Ureter (tissue), 1 donor: ENCODE results near the gene NUP133. TPM values are rescaled to one million over a fixed set of nuclear protein-coding genes. Genes with fewer than 3 reads are reported as not detected.
"Not testable (repeated sequence)": the region's sequence is repeated elsewhere in the genome, so short reads cannot be mapped to it uniquely, and the experiment has no call there.

Experiments
- DNase-seq: peaks from one replicate; pipeline ENCODE4 v3.0.0-alpha.2; 2020; ENCODE audit warnings: low spot score
- total RNA-seq: library from RNA; stranded (reverse); gene quantifications from one replicate; pipeline ENCODE4 v1.2.4, GENCODE V29; 2023
- donor health status: DM: yes; HTN: yes; CAD: no.

The NUP133 gene
- total RNA-seq, 1 donor from 2014 or later: 39.7 TPM

GRCh38 chr1:229509576-229509975, 1.4 kb upstream of the NUP133 start:
- DNase-seq: no peak

GRCh38 chr1:229508823-229509337, 739 bp upstream of the NUP133 start:
- no peak for DNase-seq

- no peak for DNase-seq
These were observed 639 bp downstream of the NUP133 start for GRCh38 chr1:229507502-229507901.

- DNase-seq: no peak
These were observed 1.5 kb downstream of the NUP133 start for GRCh38 chr1:229506633-229507032.

GRCh38 chr1:229495782-229496181, 12.4 kb downstream of the NUP133 start:
- DNase-seq: no peak

- DNase-seq: no peak
These were observed 21.0 kb downstream of the NUP133 start for GRCh38 chr1:229487181-229487580.

GRCh38 chr1:229485318-229485717, 22.8 kb downstream of the NUP133 start:
- no peak for DNase-seq

GRCh38 chr1:229482511-229482910, 25.6 kb downstream of the NUP133 start:
- DNase-seq: no peak

- DNase-seq: no peak
These were observed 27.6 kb downstream of the NUP133 start for GRCh38 chr1:229480495-229480894.

GRCh38 chr1:229479660-229480399, 28.3 kb downstream of the NUP133 start:
- no peak for DNase-seq

- no peak for DNase-seq
These were observed 29.3 kb downstream of the NUP133 start for GRCh38 chr1:229478852-229479251.

- not testable (repeated sequence) for DNase-seq
These were observed 32.3 kb downstream of the NUP133 start for GRCh38 chr1:229475859-229476258.

GRCh38 chr1:229474509-229474908, 33.6 kb downstream of the NUP133 start:
- no peak for DNase-seq

- DNase-seq: no peak
These were observed 37.0 kb downstream of the NUP133 start for GRCh38 chr1:229471175-229471574.

- no peak for DNase-seq
These were observed 37.6 kb downstream of the NUP133 start for GRCh38 chr1:229470406-229471043.

GRCh38 chr1:229466887-229467286, 41.3 kb downstream of the NUP133 start:
- DNase-seq: no peak

- no peak for DNase-seq
These were observed 43.5 kb downstream of the NUP133 start for GRCh38 chr1:229464672-229465071.

- no peak for DNase-seq
These were observed 47.0 kb downstream of the NUP133 start for GRCh38 chr1:229461032-229461668.

GRCh38 chr1:229459815-229460214, 48.3 kb downstream of the NUP133 start:
- no peak for DNase-seq

- DNase-seq: no peak
These were observed 50.7 kb downstream of the NUP133 start for GRCh38 chr1:229457436-229457835.

- no peak for DNase-seq
These were observed 52.1 kb downstream of the NUP133 start for GRCh38 chr1:229456016-229456415.

- DNase-seq: no peak
These were observed 54.1 kb downstream of the NUP133 start for GRCh38 chr1:229454056-229454455.
